ENCODE measurements around the gene SIX2. TPM values are rescaled to one million over a fixed set of nuclear protein-coding genes. Genes with fewer than 3 reads are reported as not detected.

The SIX2 gene
- total and polyA plus RNA-seq, 2 donors (not counting 1 experiment from before 2014, with no cell fraction given): not detected

DNA sequence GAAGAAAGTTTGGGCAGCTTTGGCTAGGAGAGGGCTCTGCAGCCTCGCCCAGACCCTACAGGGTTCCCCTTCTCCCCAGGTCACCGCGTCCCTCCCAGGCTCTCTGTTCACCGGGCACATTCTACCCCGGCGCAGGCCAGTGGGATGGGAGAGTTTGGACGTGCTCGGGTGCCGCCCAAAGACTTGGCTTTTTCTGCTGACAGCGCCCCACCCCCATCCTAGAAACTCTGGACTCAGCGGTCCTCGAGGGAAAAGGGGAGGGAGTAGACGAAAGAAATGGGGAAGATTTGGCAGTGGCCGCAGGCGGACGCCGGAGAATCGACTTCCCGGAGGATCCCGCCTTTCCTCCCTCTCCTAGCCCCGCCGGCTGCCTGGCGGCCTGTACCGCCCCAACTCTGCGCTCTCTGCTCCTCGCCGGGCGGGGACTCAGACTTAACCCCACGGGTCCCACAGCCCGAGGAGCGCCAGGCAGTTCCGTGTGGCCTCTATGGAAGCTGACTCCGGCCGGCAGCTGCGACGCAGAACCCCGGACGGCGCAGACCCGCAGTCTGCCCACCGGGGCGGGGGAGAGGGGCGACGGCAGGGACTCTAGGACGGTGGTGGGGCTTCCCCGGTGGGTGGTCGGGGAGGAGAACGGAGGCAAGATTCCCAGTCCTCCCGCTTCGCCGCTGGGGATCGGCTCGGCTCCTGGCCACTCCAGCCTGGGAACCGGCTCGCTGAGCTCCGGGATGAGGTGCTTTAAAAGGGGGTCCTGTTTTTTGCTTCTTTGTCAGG is 863 bp upstream of the SIX2 start:
- CTCF ChIA-PET: no interaction called here
- 4% methylated on average over 47 of the region's 56 CpGs for WGBS (ENCODE audit: insufficient coverage)

More for the DNA sequence above, 863 bp upstream of the SIX2 start:
- DNase-seq (no peak), ATAC-seq (ENCODE audit: low read depth) (no peak)
- Histone ChIP-seq H3K4me3 (ENCODE audit: control extremely low read depth in 1 of 5, extremely low read depth in 1 of 5, insufficient read depth in 1 of 5, low read depth in 2 of 5, low read length in 4 of 5) (peak overlapping the region in 3 of 5 experiments; percentile 2 to 60 (median 9)), H3K79me2 (ENCODE audit: control insufficient read depth, insufficient read depth, low read length) (no peaks in the 10 kb centered on the region), H3K9ac (ENCODE audit: low read length) (peak overlapping the region; percentile 52), H3K4me2 (replicated peaks; ENCODE audit: low read depth, low read length, poor library complexity, severe bottlenecking) (peak overlapping the region; percentile 83), H3K27ac (ENCODE audit: low read length in 2 of 2) (no peak overlapping the region), H3K36me3 (replicated peaks in 1 of 2; ENCODE audit: control extremely low read depth in 1 of 2, control insufficient read depth in 1 of 2, extremely low read depth in 1 of 2, insufficient read depth in 2 of 2, low read length in 1 of 2) (no peaks in the 10 kb centered on the region), H3K4me1 (ENCODE audit: control insufficient read depth in 2 of 2, insufficient read depth in 2 of 2, low read length in 2 of 2) (peaks cover 53 to 67% of the 10 kb centered on the region in 2 donors), H2AFZ (ENCODE audit: insufficient read depth, low read depth, low read length, poor library complexity, severe bottlenecking) (peak overlapping the region; percentile 46), H3K9me3 (ENCODE audit: control extremely low read depth in 1 of 3, control insufficient read depth in 2 of 3, insufficient read depth in 1 of 3, low read length in 2 of 3) (peaks cover 0 to 42% (median 0%) of the 10 kb centered on the region in 3 donors), H3K27me3 (replicated peaks in 1 of 4; ENCODE audit: control extremely low read depth in 1 of 4, control insufficient read depth in 3 of 4, insufficient read depth in 4 of 4, low read length in 3 of 4) (peaks cover 0 to 88% (median 56%) of the 10 kb centered on the region in 4 experiments), H4K20me1 (ENCODE audit: control insufficient read depth, insufficient read depth, low read length, poor library complexity, severe bottlenecking) (no peaks in the 10 kb centered on the region)
- no peak overlapping the region for H3K27ac Mint-ChIP-seq
- peak; percentile 4 for TF ChIP-seq EZH2 (IDR thresholded peaks at IDR 0.05; ENCODE audit: borderline replicate concordance, insufficient read depth, low read depth, low read length, poor library complexity, severe bottlenecking)
- TF ChIP-seq, protein P1, sequence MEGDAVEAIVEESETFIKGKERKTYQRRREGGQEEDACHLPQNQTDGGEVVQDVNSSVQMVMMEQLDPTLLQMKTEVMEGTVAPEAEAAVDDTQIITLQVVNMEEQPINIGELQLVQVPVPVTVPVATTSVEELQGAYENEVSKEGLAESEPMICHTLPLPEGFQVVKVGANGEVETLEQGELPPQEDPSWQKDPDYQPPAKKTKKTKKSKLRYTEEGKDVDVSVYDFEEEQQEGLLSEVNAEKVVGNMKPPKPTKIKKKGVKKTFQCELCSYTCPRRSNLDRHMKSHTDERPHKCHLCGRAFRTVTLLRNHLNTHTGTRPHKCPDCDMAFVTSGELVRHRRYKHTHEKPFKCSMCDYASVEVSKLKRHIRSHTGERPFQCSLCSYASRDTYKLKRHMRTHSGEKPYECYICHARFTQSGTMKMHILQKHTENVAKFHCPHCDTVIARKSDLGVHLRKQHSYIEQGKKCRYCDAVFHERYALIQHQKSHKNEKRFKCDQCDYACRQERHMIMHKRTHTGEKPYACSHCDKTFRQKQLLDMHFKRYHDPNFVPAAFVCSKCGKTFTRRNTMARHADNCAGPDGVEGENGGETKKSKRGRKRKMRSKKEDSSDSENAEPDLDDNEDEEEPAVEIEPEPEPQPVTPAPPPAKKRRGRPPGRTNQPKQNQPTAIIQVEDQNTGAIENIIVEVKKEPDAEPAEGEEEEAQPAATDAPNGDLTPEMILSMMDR (IDR thresholded peaks at IDR 0.05): no peak
- H3K4me1 Mint-ChIP-seq: peaks cover 49% of the 10 kb centered on the region
- intact Hi-C loops (cut with micrococcal nuclease): no loop called here
- peaks cover 59% of the 10 kb centered on the region for H3K27me3 Mint-ChIP-seq
- POLR2A ChIA-PET: no interaction called here
- no peaks in the 10 kb centered on the region for H3K9me3 Mint-ChIP-seq (ENCODE audit: insufficient read depth)
- peak overlapping the region; percentile 79 for H3K4me3 Mint-ChIP-seq
